ENCODE measurements around the gene PPP1R11. TPM values are rescaled to one million over a fixed set of nuclear protein-coding genes. Genes with fewer than 3 reads are reported as not detected.

PPP1R11 gene
- polyA plus RNA-seq, 4 donors = 59.8 to 66.7 (median 65.0) TPM

Other genes starting within 250 kb of the PPP1R11 start
- 10 to 100 TPM in 1 of 4 donors, 1 to 10 TPM in 2, under 1 TPM in 1; 0.59 to 10.2 (median 5.1) TPM for gene HLA-G, start 239.4 kb upstream of the PPP1R11 start, polyA plus RNA-seq (ENCODE audit: insufficient read length in 4 of 4)
- gene HLA-A, start 124.7 kb upstream of the PPP1R11 start, polyA plus RNA-seq (ENCODE audit: insufficient read length in 4 of 4) = 100 to 1,000 TPM; 162 to 262 (median 187) TPM
- 10 to 100 TPM; 32.7 to 45.6 (median 40.1) TPM for gene POLR1H, start 5.9 kb upstream of the PPP1R11 start, polyA plus RNA-seq (ENCODE audit: insufficient read length in 4 of 4)
- 1 to 10 TPM; 1.2 to 1.8 (median 1.6) TPM for gene RNF39, start 8.6 kb downstream of the PPP1R11 start, polyA plus RNA-seq (ENCODE audit: insufficient read length in 4 of 4)
- under 1 TPM in 1 of 4 donors, not detected in 3; 0.21 TPM for gene TRIM31, start 45.9 kb downstream of the PPP1R11 start, polyA plus RNA-seq (ENCODE audit: insufficient read length in 4 of 4)
- gene TRIM40, start 68.9 kb downstream of the PPP1R11 start, polyA plus RNA-seq (ENCODE audit: insufficient read length in 4 of 4) = under 1 TPM in 1 of 4 donors, not detected in 3; 0.08 TPM
- gene TRIM10, start 94.0 kb downstream of the PPP1R11 start, polyA plus RNA-seq (ENCODE audit: insufficient read length in 4 of 4) = 1 to 10 TPM in 1 of 4 donors, under 1 TPM in 3; 0.29 to 1.3 (median 0.37) TPM
- under 1 TPM; 0.10 to 0.62 (median 0.14) TPM for gene TRIM15, start 96.3 kb downstream of the PPP1R11 start, polyA plus RNA-seq (ENCODE audit: insufficient read length in 4 of 4)
- gene TRIM26, start 146.2 kb downstream of the PPP1R11 start, polyA plus RNA-seq (ENCODE audit: insufficient read length in 4 of 4) = 10 to 100 TPM; 33.3 to 42.3 (median 37.7) TPM

Data from left renal cortex interstitium (tissue), 4 donors.